ENCODE measurements around the gene CRTC2.

CRTC2 gene

GRCh38 chr1:153976819-153977249 lies 18.4 kb upstream of the CRTC2 start:
- ChIA-PET CTCF (interaction anchor here (1.5 to 5.3 kb wide), 4 partner anchors 9 to 37 kb away, joined by 3 to 55 read pairs (median 30); partner anchors contain the start of genes CREB3L4, DENND4B and RAB13), POLR2A (interaction anchor here (0.9 to 4.1 kb wide), 7 partner anchors 9 to 184 kb away, joined by 4 to 44 read pairs (median 9); partner anchors contain the start of genes CREB3L4, CRTC2, RAB13 and RPS27)
- H3K4me3 ChIP-seq (ENCODE audit: low read depth, low read length) = peak overlapping the region; percentile 98
- DNase-seq (ENCODE audit: low read depth, low spot score) = no peak
- TF ChIP-seq CTCF (IDR thresholded peaks at IDR 0.05; ENCODE audit: insufficient read depth, low read length, missing control alignments) = no peak

DNA sequence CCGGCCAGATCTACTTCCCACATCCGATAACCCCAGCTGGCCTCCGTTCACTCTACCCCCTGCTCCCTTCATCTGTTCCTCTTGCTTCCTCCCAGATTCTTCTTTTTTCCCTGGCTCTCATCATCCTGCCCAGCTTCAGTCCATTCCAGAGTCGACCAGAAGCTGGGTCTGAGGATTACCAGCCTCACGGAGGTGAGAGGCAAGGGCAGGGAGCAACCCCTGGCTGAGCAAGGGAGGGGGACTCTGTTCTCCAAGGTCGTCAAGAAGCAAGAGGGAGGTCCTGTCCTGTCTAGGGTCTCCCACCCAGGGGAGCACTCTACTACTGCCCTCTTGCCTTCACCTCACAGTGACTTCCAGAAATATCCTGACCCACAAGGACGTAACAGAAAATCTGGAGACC lies 15.1 kb upstream of the CRTC2 start:
- CTCF ChIA-PET = interaction anchor here (1.8 to 2.0 kb wide), 2 partner anchors 7 to 13 kb away, joined by 5 to 15 read pairs; partner anchors contain the start of gene RAB13
- no peak for TF ChIP-seq CTCF (IDR thresholded peaks at IDR 0.05; ENCODE audit: insufficient read depth, low read length, missing control alignments)
- no peak overlapping the region for H3K4me3 ChIP-seq (ENCODE audit: low read depth, low read length)
- POLR2A ChIA-PET = no interaction called here
- DNase-seq (ENCODE audit: low read depth, low spot score) = no peak

- no peak for TF ChIP-seq CTCF (IDR thresholded peaks at IDR 0.05; ENCODE audit: insufficient read depth, low read length, missing control alignments)
- POLR2A ChIA-PET = interaction anchor here (1.2 to 1.3 kb wide), 2 partner anchors 13 to 14 kb away, joined by 3 read pairs; partner anchors contain the start of genes CRTC2 and RAB13
- no peak for DNase-seq (ENCODE audit: low read depth, low spot score)
- no peak overlapping the region for H3K4me3 ChIP-seq (ENCODE audit: low read depth, low read length)
- CTCF ChIA-PET = interaction anchor here (1.8 to 2.0 kb wide), 2 partner anchors 13 to 27 kb away, joined by 6 to 15 read pairs; partner anchors contain the start of genes DENND4B and RAB13
Measured at GRCh38 chr1:153973071-153973470, 14.7 kb upstream of the CRTC2 start.

DNA sequence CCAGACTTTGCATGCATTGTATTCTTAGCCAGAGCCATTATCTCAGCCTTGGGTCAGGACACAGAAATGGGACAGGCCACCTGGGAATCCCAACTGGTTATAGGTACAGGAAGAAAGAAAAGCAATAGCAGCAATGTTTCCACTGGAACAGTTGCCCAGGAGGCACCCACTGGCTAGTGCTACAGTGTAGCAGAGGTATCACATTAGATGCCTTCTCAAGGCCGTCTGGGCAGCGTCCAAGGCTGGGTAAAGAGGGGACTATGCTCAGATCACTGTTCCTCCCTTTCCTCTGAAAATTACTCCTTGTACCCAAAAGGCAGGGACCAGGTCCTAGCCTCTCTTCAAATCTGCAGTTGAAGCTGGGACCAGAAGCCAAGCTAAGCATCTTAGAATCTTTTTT lies 11.9 kb upstream of the CRTC2 start:
- no peak for DNase-seq (ENCODE audit: low read depth, low spot score)
- H3K4me3 ChIP-seq (ENCODE audit: low read depth, low read length) = no peak overlapping the region
- TF ChIP-seq CTCF (IDR thresholded peaks at IDR 0.05; ENCODE audit: insufficient read depth, low read length, missing control alignments) = no peak
- ChIA-PET POLR2A (interaction anchor here (1.4 kb wide), 1 partner anchor 21 kb away, joined by 3 read pairs; no protein-coding TSS in a partner anchor), CTCF (interaction anchor here (1.0 kb wide), 1 partner anchor 16 kb away, joined by 3 read pairs; the partner anchor contains the start of gene RAB13)

GRCh38 chr1:153968972-153969371 lies 10.6 kb upstream of the CRTC2 start:
- POLR2A ChIA-PET = interaction anchor here (3.7 kb wide), 1 partner anchor 8 kb away, joined by 44 read pairs; the partner anchor contains the start of gene JTB
- no peak overlapping the region for H3K4me3 ChIP-seq (ENCODE audit: low read depth, low read length)

More at GRCh38 chr1:153968972-153969371, 10.6 kb upstream of the CRTC2 start:
- TF ChIP-seq CTCF (IDR thresholded peaks at IDR 0.05; ENCODE audit: insufficient read depth, low read length, missing control alignments) = no peak
- CTCF ChIA-PET = interaction anchor here (1.1 to 4.8 kb wide), 6 partner anchors 9 to 291 kb away, joined by 3 to 45 read pairs (median 14); partner anchors contain the start of genes DENND4B, JTB, NPR1 and RAB13
- DNase-seq (ENCODE audit: low read depth, low spot score) = no peak
